A549 (cell line): ENCODE measurements around the gene MARCHF9. TPM values are rescaled to one million over a fixed set of nuclear protein-coding genes. Genes with fewer than 3 reads are reported as not detected.

ENCODE experiments used
- ATAC-seq, 2 experiments: fragments of 200-7000 bp in 1 of 2; fragments of >200 bp in 1 of 2; cut with Nextera tagmentation in 1 of 2; cut with Tn5 transposase in 1 of 2; 3 replicates each; pipeline versions ENCODE4 v1.8.0 to v1.9.1; 2018 to 2020; ENCODE audit warnings: mild to moderate bottlenecking in 1 of 2, moderate library complexity in 1 of 2
- CTCF ChIA-PET: fragments of 300-600 bp; sonication (Branson Sonifier 250); formaldehyde crosslinking; extraction: SDS; loops from one replicate; lab custom pipeline; 2021; ENCODE audit warnings: antibody characterized with exemption, inconsistent platforms; lab: Yijun Ruan, JAX
- POLR2A ChIA-PET: fragments of 350-600 bp; formaldehyde crosslinking; extraction: SDS; loops from one replicate; lab custom pipeline; 2021; ENCODE audit warnings: antibody characterized with exemption, inconsistent platforms; lab: Yijun Ruan, JAX
- DNase-seq, 2 experiments: peaks; one replicate each; pipeline versions ENCODE4 v3.0.0 to v3.0.0-alpha.2; 2011 to 2016; ENCODE audit warnings: low read depth in 1 of 2, low spot score in 1 of 2
- FAIRE-seq: peaks from 2 replicates; lab custom pipeline; 2011; peaks lifted over from hg19 to GRCh38; lab: Jason Lieb, UNC
- H3K27ac ChIP-seq, 2 experiments: fragments of >200 bp; sonication (Bioruptor Twin); formaldehyde crosslinking; 3 replicates each; pipeline ENCODE4 v1.5.1; 2016 to 2017
- H3K4me1 ChIP-seq: fragments of >200 bp; sonication (Bioruptor Twin); formaldehyde crosslinking; 3 replicates; pipeline ENCODE4 v1.6.1; 2016
- H3K4me2 ChIP-seq: fragments of >200 bp; sonication (Bioruptor Twin); formaldehyde crosslinking; 3 replicates; pipeline ENCODE4 v1.6.1; 2016
- H3K4me3 ChIP-seq: fragments of >200 bp; sonication (Bioruptor Twin); formaldehyde crosslinking; 3 replicates; pipeline ENCODE4 v1.5.1; 2016
- H3K9me3 ChIP-seq: fragments of >200 bp; sonication (Bioruptor Twin); formaldehyde crosslinking; 3 replicates; pipeline ENCODE4 v1.6.1; 2016
- ATOH8 ChIP-seq: fragments of 250-450 bp; sonication (Bioruptor Pico); IDR thresholded peaks from 2 replicates; pipeline ENCODE4 v1.5.0; 2020; ENCODE audit warnings: low read depth, mild to moderate bottlenecking, moderate library complexity
- CBX8 ChIP-seq: fragments of 200-600 bp; sonication (generic); IDR thresholded peaks from 2 replicates; pipeline ENCODE4 v1.6.1; 2016
- E2F6 ChIP-seq: IDR thresholded peaks from 2 replicates; pipeline ENCODE4 v1.6.1; 2012; ENCODE audit warnings: low read depth, borderline replicate concordance
- EHF ChIP-seq: fragments of 250-450 bp; sonication (Bioruptor Pico); IDR thresholded peaks from 2 replicates; pipeline ENCODE4 v1.5.0; 2020; ENCODE audit warnings: mild to moderate bottlenecking
- ELK1 ChIP-seq: fragments of 150-350 bp; IDR thresholded peaks from 2 replicates; pipeline ENCODE4 v1.6.1; 2014; ENCODE audit warnings: low read depth, mild to moderate bottlenecking, low read length
- FOXS1 ChIP-seq: fragments of 250-450 bp; sonication (Bioruptor Pico); IDR thresholded peaks from 2 replicates; pipeline ENCODE4 v1.5.0; 2020; ENCODE audit warnings: mild to moderate bottlenecking, moderate library complexity
- HDAC2 ChIP-seq: fragments of 200-600 bp; sonication (generic); IDR thresholded peaks from 2 replicates; pipeline ENCODE4 v1.6.1; 2016
- HOXA7 ChIP-seq: fragments of 250-450 bp; sonication (Bioruptor Pico); IDR thresholded peaks from 2 replicates; pipeline ENCODE4 v1.5.0; 2020; ENCODE audit warnings: mild to moderate bottlenecking, moderate library complexity
- JUN ChIP-seq, 2 experiments: fragments of >200 bp; sonication (Bioruptor Twin); formaldehyde crosslinking; IDR thresholded peaks; 2 replicates in 1 of 2; 3 replicates in 1 of 2; pipeline ENCODE4 v1.6.1; 2016 to 2017
- JUNB ChIP-seq: fragments of >200 bp; sonication (Bioruptor Twin); formaldehyde crosslinking; IDR thresholded peaks from 2 replicates; pipeline ENCODE4 v1.6.1; 2016
- KDM1A ChIP-seq: fragments of 200-600 bp; sonication (generic); IDR thresholded peaks from 2 replicates; pipeline ENCODE4 v1.6.1; 2016; ENCODE audit warnings: low read depth, mild to moderate bottlenecking
- KDM5A ChIP-seq: fragments of 200-600 bp; sonication (generic); IDR thresholded peaks from 2 replicates; pipeline ENCODE4 v1.6.1; 2016; ENCODE audit warnings: antibody characterized with exemption, mild to moderate bottlenecking
- MAFK ChIP-seq: fragments of 450-650 bp; IDR thresholded peaks from 2 replicates; pipeline ENCODE4 v1.6.1; 2014; ENCODE audit not compliant: partially characterized antibody
- MAX ChIP-seq: IDR thresholded peaks from 2 replicates; pipeline ENCODE4 v1.6.1; 2012
- MAZ ChIP-seq: fragments of 150-350 bp; IDR thresholded peaks from 2 replicates; pipeline ENCODE4 v1.6.1; 2014; ENCODE audit warnings: antibody characterized with exemption, low read depth, low read length, borderline replicate concordance
- NFE2L2 ChIP-seq: fragments of 150-350 bp; conservative IDR thresholded peaks from 2 replicates; pipeline ENCODE4 v1.6.1; 2014; ENCODE audit warnings: low read length
- RARB ChIP-seq: fragments of 250-450 bp; sonication (Bioruptor Pico); IDR thresholded peaks from 2 replicates; pipeline ENCODE4 v1.8.0; 2021; ENCODE audit warnings: mild to moderate bottlenecking, moderate library complexity
- RCOR1 ChIP-seq: fragments of 150-350 bp; IDR thresholded peaks from 2 replicates; pipeline ENCODE4 v1.6.1; 2014; ENCODE audit warnings: antibody characterized with exemption, low read length, low read depth
- SREBF2 ChIP-seq: fragments of 450-650 bp; IDR thresholded peaks from 2 replicates; pipeline ENCODE4 v1.6.1; 2014; ENCODE audit warnings: mild to moderate bottlenecking, moderate library complexity
- TFCP2L1 ChIP-seq: fragments of 250-450 bp; sonication (Bioruptor Pico); IDR thresholded peaks from 2 replicates; pipeline ENCODE4 v1.5.0; 2021; ENCODE audit warnings: mild to moderate bottlenecking
- ZFP36 ChIP-seq: fragments of 450-650 bp; IDR thresholded peaks from 2 replicates; pipeline ENCODE4 v1.6.1; 2014; ENCODE audit warnings: borderline replicate concordance; ENCODE audit not compliant: partially characterized antibody
- ZNF302 ChIP-seq: fragments of 250-450 bp; sonication (Bioruptor Pico); IDR thresholded peaks from 2 replicates; pipeline ENCODE4 v1.9.0; 2021; ENCODE audit warnings: inconsistent platforms, mild to moderate bottlenecking, moderate library complexity
- ZSCAN20 ChIP-seq: fragments of 250-450 bp; sonication (Bioruptor Pico); IDR thresholded peaks from 2 replicates; pipeline ENCODE4 v1.8.0; 2022; ENCODE audit warnings: mild to moderate bottlenecking, moderate library complexity
- WGBS: methylation state at CpG from one replicate; pipeline ENCODE4 v1.1.6; 2017; ENCODE audit errors: missing lambda C conversion rate; 5-methylcytosine and 5-hydroxymethylcytosine counted together
- polyA plus RNA-seq, 4 experiments: library from polyadenylated mRNA; depleted of rRNA in 3 of 4; stranded (reverse); fragments of >200 nt; fragmentation: RNase III in 1 of 4; extraction: RNeasy Plus Mini Kit Qiagen cat#74134 plus additional on column Dnase treatment in 1 of 4; gene quantifications; 2 replicates in 3 of 4; 3 replicates in 1 of 4; pipeline ENCODE4 v1.2.3, GENCODE V29; 2011 to 2017

Gene MARCHF9
- polyA plus RNA-seq, 2 of the 4 experiments (the other 2 are of a cell fraction), result 6.8 to 7.2 TPM

- CTCF ChIA-PET, result interaction anchor here (0.9 to 2.5 kb wide), 4 partner anchors 14 to 178 kb away, joined by 3 to 6 read pairs (median 3); partner anchors contain the start of gene TSFM
- Histone ChIP-seq H3K4me2 (no peak overlapping the region), H3K9me3 (no peaks in the 10 kb centered on the region), H3K4me3 (no peak overlapping the region), H3K4me1 (peaks cover 18% of the 10 kb centered on the region), H3K27ac (no peak overlapping the region)
- no peak for DNase-seq
- TF ChIP-seq MAFK, result peak; percentile 78
- no peak for TF ChIP-seq ZSCAN20 (CRISPR knock-in tag)
- 71% methylated on average over 4 of the region's 4 CpGs for WGBS
- ATAC-seq, result no peak
- FAIRE-seq, result no peak
- POLR2A ChIA-PET, result no interaction called here
Measured at GRCh38 chr12:57761391-57761998, 6.6 kb downstream of the MARCHF9 start.

- 73% methylated on average over 2 of the region's 2 CpGs for WGBS
- CTCF ChIA-PET, result interaction anchor here (2.5 kb wide), 1 partner anchor 20 kb away, joined by 6 read pairs; the partner anchor contains the start of gene TSFM
- DNase-seq (no peak), FAIRE-seq (no peak), ATAC-seq (no peak)
- Histone ChIP-seq H3K4me1 (peaks cover 25% of the 10 kb centered on the region), H3K27ac (no peak overlapping the region), H3K4me3 (no peak overlapping the region), H3K4me2 (no peak overlapping the region), H3K9me3 (no peaks in the 10 kb centered on the region)
- TF ChIP-seq ELK1 (no peak), HDAC2 (no peak), EHF (no peak), ZSCAN20 (CRISPR knock-in tag) (no peak), MAZ (no peak), HOXA7 (no peak), FOXS1 (CRISPR knock-in tag) (no peak), RARB (CRISPR knock-in tag) (no peak), JUNB (no peak), KDM5A (no peak)
- POLR2A ChIA-PET, result interaction anchor here (0.7 kb wide), 1 partner anchor 10 kb away, joined by 3 read pairs; the partner anchor contains the start of genes EEF1AKMT3 and METTL1
Measured at GRCh38 chr12:57762463-57762862, 7.6 kb downstream of the MARCHF9 start.

GRCh38 chr12:57763881-57764661, 9.2 kb downstream of the MARCHF9 start:
- Histone ChIP-seq H3K9me3 (no peaks in the 10 kb centered on the region), H3K4me2 (peak overlapping the region; percentile 98), H3K27ac (peak overlapping the region in 1 of 2 experiments; percentile 88; a peak in 1 of 6 replicates), H3K4me3 (no peak overlapping the region), H3K4me1 (peaks cover 25% of the 10 kb centered on the region)
- DNase-seq, result no peak
- WGBS, result 72% methylated on average over 6 of the region's 6 CpGs
- ChIA-PET CTCF (interaction anchor here (0.8 to 8.0 kb wide), 8 partner anchors 8 to 142 kb away, joined by 3 to 117 read pairs (median 4); partner anchors contain the start of genes EEF1AKMT3, MARCHF9 and TSFM), POLR2A (interaction anchor here (1.1 kb wide), 1 partner anchor 38 kb away, joined by 3 read pairs; no protein-coding TSS in a partner anchor)
- FAIRE-seq, result no peak
- ATAC-seq, result no peak
- TF ChIP-seq KDM1A, result no peak
- TF ChIP-seq ATOH8, result no peak
- TF ChIP-seq CBX8, result no peak
- TF ChIP-seq ZSCAN20 (CRISPR knock-in tag), result no peak
- TF ChIP-seq SREBF2, result no peak
- no peak for TF ChIP-seq TFCP2L1 (CRISPR knock-in tag)
- no peak for TF ChIP-seq ZFP36
- TF ChIP-seq MAX, result no peak
- no peak for TF ChIP-seq MAFK
- no peak for TF ChIP-seq MAZ
- no peak for TF ChIP-seq RCOR1
- no peak for TF ChIP-seq FOXS1 (CRISPR knock-in tag)
- TF ChIP-seq NFE2L2, result no peak
- TF ChIP-seq JUN (IDR thresholded peaks at IDR 0.05), result no peak
- no peak for TF ChIP-seq E2F6
- TF ChIP-seq ZNF302 (CRISPR knock-in tag), result no peak
- TF ChIP-seq, all 56 proteins: peak for 0
